ENCODE measurements around the gene RAB6B.

Gene RAB6B

DNA sequence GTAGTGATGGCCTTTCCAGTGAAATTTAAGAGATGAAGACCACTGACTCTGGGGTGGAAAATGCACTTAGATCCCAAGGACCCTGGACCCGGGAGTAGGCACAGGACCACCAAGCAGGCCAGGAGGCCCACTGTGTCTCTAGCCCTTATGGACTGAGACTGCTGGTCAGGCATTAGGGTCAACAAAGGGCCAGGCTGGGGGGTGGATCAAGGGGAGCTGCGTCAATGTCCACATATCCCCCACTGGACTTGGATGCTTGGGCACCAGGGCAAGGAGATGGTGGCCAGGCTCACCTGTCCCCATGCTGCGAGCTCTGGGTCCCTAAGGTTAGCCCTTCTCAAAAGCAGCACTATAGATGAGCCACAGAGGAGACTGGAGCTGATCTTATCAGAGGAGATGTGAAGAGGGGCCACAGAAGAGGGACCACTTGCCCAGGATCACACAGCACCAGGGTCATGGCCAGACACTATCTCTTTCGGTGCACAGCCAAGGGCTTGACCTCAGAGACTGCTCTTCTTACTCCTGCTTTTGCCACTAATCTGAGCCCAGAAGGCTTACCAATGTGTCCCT, 14.7 kb downstream of the RAB6B start:
- no peak for DNase-seq (ENCODE audit: low read depth)

GRCh38 chr3:133880287-133880686, 15.4 kb downstream of the RAB6B start:
- DNase-seq (ENCODE audit: low read depth) = no peak

- DNase-seq (ENCODE audit: low read depth) = no peak
Observed at GRCh38 chr3:133878518-133878917, 17.2 kb downstream of the RAB6B start.

- DNase-seq (ENCODE audit: low read depth) = no peak
Observed at GRCh38 chr3:133877221-133877620, 18.5 kb downstream of the RAB6B start.

- no peak for DNase-seq (ENCODE audit: low read depth)
Observed at GRCh38 chr3:133874761-133875438, 20.8 kb downstream of the RAB6B start.

GRCh38 chr3:133874344-133874743, 21.3 kb downstream of the RAB6B start:
- no peak for DNase-seq (ENCODE audit: low read depth)

DNA sequence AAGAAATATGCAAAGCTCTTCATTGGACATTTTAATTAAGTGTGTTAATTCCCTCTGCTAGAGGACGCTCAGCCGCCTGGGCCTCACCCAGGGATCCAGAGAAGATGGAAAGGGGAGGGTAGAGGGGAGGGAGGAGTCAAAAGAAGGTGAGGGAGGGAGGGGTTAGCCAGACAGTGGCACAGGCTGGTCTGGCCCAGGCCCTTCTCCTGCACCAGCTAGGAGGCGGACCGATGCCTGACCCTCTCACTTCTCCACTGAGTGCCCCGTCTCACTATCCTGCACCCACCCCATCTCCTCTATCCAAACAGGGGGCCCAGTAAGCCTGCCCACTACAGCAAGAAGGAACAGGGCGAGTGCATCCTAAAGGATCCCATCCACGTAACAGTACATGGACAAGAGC, 22.9 kb downstream of the RAB6B start:
- DNase-seq (ENCODE audit: low read depth) = no peak

GRCh38 chr3:133872161-133872560, 23.5 kb downstream of the RAB6B start:
- no peak for DNase-seq (ENCODE audit: low read depth)

- no peak for DNase-seq (ENCODE audit: low read depth)
Observed at GRCh38 chr3:133871368-133872090, 24.2 kb downstream of the RAB6B start.

- DNase-seq (ENCODE audit: low read depth) = no peak
Observed at GRCh38 chr3:133870822-133871221, 24.9 kb downstream of the RAB6B start.

GRCh38 chr3:133869586-133869985, 26.1 kb downstream of the RAB6B start:
- DNase-seq (ENCODE audit: low read depth) = no peak

DNA sequence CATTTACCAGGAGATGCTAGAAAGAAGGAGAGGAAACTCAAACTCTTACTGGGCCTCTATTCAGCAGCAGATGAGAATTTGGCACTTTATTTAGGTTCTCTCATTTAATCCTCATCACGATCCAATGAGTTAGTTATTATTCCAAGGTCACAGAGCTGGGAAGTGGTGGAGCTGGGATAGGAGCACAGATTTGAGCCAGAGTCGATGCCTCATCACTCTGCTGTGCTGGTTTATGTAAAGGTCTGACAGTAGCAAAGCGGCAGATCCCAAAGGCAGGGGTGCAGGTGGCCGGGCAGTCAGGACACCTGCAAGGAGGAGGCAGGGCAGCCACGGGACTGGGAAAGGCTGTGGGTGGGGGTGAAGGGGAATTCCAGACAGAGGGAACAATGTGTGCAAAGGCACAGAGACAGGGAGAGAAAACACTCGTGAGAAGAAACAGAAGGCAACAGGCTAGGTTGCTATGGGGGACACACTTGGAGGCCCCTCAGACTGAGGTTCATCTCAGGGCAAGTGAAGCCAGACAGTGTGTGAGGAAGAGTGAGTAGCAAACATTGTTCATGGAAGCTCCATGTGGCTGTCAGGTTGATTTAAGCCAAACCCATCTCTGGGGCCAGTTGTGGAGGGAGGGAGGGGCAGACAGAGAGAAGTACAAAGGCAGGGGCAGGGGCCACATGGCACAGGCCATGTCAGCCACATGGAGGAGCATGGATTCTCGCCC, 26.8 kb downstream of the RAB6B start:
- DNase-seq (ENCODE audit: low read depth) = no peak

- DNase-seq (ENCODE audit: low read depth) = no peak
Observed at GRCh38 chr3:133868186-133868585, 27.5 kb downstream of the RAB6B start.

- DNase-seq (ENCODE audit: low read depth) = no peak
Observed at GRCh38 chr3:133866141-133866540, 29.5 kb downstream of the RAB6B start.

DNA sequence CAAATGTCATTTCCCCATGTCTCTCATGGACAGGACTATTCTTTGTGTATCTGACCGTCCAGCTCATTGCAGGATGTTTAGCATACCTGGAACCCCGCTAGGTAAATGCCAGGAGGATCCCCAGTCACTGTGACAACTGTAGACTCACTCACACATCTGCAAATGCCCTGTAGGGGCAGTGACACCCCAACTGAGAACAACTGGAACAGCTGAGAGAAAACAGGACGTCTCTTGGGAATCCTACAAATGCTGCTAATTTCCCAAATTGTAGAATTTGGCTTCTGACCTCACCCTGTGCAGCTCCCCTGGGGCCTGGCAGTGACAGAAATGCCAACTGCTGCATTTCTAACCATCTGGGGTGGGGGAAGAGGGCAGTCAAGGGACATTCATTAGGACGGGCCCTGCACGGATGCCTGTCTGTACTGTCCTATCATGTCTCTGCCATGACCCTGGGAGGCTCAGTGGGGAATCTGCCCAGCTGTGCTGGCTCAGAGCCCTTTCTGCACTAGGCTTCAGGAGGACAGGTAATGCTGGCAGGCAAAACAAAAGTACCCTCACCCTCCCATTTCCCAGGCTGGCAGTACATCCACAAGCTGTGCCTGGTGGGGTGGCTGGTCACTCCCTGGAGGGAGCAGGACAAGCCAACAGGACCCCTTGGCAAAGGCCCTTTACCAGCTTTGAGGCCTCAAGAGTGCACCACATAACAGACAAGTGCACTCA, 30.4 kb downstream of the RAB6B start:
- no peak for DNase-seq (ENCODE audit: low read depth)

DNA sequence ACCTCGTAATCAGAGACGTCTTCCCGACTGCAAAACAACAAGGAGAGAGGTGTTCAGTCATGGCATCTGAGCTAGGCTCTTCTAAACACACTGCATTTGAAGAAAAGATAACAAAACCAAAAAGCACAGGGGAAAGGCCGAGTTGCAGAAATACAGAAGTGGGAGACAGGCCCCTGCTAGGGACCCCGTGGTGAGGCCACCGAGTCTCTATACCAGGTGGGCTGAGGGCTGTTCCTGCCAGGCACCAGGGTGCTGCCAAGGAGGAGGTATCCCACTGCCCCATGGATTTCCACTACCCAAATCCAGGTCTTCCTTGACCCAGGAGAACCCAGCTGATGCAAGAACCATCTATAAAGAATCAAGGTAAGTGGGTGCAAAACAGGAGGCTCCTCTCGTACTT, 31.1 kb downstream of the RAB6B start:
- DNase-seq (ENCODE audit: low read depth) = no peak

DNA sequence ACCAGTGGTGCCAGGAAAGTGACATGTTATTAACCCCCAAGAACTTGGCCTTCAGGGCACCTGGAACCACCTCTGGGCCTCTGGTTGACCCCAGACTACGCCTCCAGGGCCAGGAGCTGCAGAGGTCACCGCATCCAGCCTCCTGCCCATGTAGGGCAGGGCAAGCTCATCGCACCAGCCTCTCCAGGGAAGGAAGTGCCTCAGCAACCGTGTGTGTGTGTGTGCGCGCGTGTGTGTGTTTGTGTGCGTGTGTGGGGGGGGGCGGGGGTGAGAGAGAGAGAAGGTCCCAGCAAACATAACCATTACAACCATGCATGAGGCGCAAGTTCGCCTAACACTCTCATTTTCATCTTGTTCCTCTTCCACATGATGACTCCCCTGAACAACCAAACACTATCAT, 31.8 kb downstream of the RAB6B start:
- DNase-seq (ENCODE audit: low read depth) = no peak

- DNase-seq (ENCODE audit: low read depth) = no peak
Observed at GRCh38 chr3:133862161-133862560, 33.5 kb downstream of the RAB6B start.

GRCh38 chr3:133860519-133860918, 35.2 kb downstream of the RAB6B start:
- DNase-seq (ENCODE audit: low read depth) = no peak

- DNase-seq (ENCODE audit: low read depth) = no peak
Observed at GRCh38 chr3:133859381-133860234, 36.1 kb downstream of the RAB6B start.

DNA sequence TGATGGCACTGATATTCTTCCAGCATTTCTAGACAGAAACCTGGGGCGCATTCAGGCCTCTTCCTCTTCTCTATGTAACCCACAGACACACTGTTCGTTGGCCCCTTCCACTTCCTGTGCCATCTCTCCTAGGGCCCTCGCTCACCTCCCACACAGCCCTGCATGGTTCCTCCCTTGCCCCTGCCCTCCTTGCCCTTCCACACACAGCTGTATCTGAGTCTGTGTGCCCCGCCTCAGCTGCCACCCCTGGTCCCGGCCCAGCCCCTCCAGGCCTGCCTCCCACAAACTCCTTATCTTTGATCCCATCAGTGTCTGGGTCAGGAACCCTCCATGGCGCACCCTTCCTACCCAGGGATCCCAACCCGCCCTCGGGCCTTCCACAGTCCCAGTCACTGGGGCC, 37.9 kb downstream of the RAB6B start:
- no peak for DNase-seq (ENCODE audit: low read depth)
